NT2/D1 (cell line): Measurements from ENCODE around the gene TAF7.
"Not testable (repeated sequence)": the region's sequence is repeated elsewhere in the genome, so short reads cannot be mapped to it uniquely, and the experiment has no call there.

Experiments used
- DNase-seq: peaks from one replicate; pipeline ENCODE4 v3.0.0-alpha.2; 2011; ENCODE audit warnings: low read depth, low spot score
- H3K27me3 ChIP-seq: 2 replicates; pipeline ENCODE4 v1.6.0; 2011; ENCODE audit warnings: mild to moderate bottlenecking; ENCODE audit not compliant: insufficient read length, insufficient read depth
- H3K36me3 ChIP-seq: 2 replicates; pipeline ENCODE4 v1.6.1; 2011; ENCODE audit warnings: mild to moderate bottlenecking, low read length, mixed read lengths; ENCODE audit not compliant: insufficient read depth, insufficient read length
- H3K4me1 ChIP-seq: 2 replicates; pipeline ENCODE4 v1.5.1; 2011; ENCODE audit not compliant: insufficient read depth, insufficient read length
- H3K4me3 ChIP-seq: 2 replicates; pipeline ENCODE4 v1.5.1; 2011; ENCODE audit warnings: low read depth; ENCODE audit not compliant: insufficient read length
- H3K9ac ChIP-seq: 2 replicates; pipeline ENCODE4 v1.6.0; 2011; ENCODE audit warnings: low read depth; ENCODE audit not compliant: insufficient read length
- H3K9me3 ChIP-seq: 2 replicates; pipeline ENCODE4 v1.5.1; 2011; ENCODE audit warnings: mild to moderate bottlenecking, low read length; ENCODE audit not compliant: insufficient read depth
- SUZ12 ChIP-seq: IDR thresholded peaks from 2 replicates; pipeline ENCODE4 v1.6.1; 2011; ENCODE audit not compliant: insufficient read length, insufficient read depth; ENCODE audit errors: extremely low read depth
- YY1 ChIP-seq: IDR thresholded peaks from 2 replicates; pipeline ENCODE4 v1.6.1; 2011; ENCODE audit not compliant: insufficient read length, insufficient read depth
- ZNF274 ChIP-seq: IDR thresholded peaks from 2 replicates; pipeline ENCODE4 v1.6.1; 2011; ENCODE audit warnings: mild to moderate bottlenecking, low read depth, low read length

The TAF7 gene

DNA sequence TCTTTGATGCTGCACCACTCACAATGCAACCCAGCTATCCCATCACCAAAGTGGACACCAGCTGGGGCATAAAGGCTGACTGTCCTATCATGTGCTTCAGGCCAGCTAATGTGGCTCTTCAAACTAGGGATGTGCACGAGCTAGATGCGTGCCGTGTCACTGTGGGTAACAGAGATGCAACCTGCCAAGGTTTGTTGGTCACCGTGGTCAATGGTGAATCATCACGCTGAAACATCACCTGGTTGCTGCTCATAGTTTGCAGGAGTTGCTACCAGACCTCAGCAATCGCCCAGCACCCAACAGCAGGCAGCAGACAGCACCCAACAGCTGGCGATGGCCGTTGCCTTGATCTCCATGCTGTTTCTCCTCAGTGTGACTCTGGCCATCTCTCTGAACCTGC lies 7.6 kb upstream of the TAF7 start:
- Histone ChIP-seq H3K4me3 (no peak overlapping the region), H3K4me1 (no peaks in the 10 kb centered on the region), H3K9me3 (no peaks in the 10 kb centered on the region; the same call in 1 of the 2 replicates), H3K36me3 (no peaks in the 10 kb centered on the region), H3K9ac (no peak overlapping the region), H3K27me3 (no peaks in the 10 kb centered on the region)
- TF ChIP-seq YY1 (no peak), ZNF274 (no peak), SUZ12 (no peak)
- DNase-seq, result no peak

GRCh38 chr5:141326088-141326854 lies 5.7 kb upstream of the TAF7 start:
- Histone ChIP-seq H3K9ac (no peak overlapping the region), H3K4me1 (no peaks in the 10 kb centered on the region), H3K27me3 (no peaks in the 10 kb centered on the region), H3K36me3 (no peaks in the 10 kb centered on the region), H3K9me3 (no peaks in the 10 kb centered on the region), H3K4me3 (no peak overlapping the region)
- no peak for DNase-seq
- TF ChIP-seq SUZ12 (no peak), ZNF274 (no peak), YY1 (no peak)

- H3K27me3 ChIP-seq, result no peaks in the 10 kb centered on the region
- peaks cover 26% of the 10 kb centered on the region for H3K9me3 ChIP-seq
- peaks cover 22% of the 10 kb centered on the region for H3K36me3 ChIP-seq
- DNase-seq, result no peak
- no peak overlapping the region for H3K9ac ChIP-seq
- no peak for TF ChIP-seq ZNF274
- TF ChIP-seq SUZ12, result no peak
- no peak for TF ChIP-seq YY1
- H3K4me1 ChIP-seq, result no peaks in the 10 kb centered on the region
- H3K4me3 ChIP-seq, result no peak overlapping the region
Observed at GRCh38 chr5:141322261-141322660, 1.7 kb upstream of the TAF7 start.

DNA sequence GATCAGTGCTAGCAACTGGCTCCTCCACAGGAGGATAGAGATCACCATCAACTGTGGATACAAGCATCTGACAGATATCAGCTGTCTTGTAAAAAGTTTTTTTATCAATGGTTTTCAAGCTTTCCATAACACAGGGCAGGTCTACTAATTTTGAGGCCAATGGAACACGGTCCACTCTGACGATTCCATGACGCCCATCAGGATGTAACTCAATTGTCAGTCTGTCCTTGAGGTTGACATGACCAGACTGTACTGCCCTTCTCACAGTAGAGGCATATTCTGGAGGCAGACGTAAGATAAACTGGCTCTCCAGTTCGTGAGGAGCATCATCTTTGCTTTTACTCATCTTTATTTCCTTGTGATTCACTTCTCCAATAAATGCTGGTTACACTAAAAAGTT lies 885 bp downstream of the TAF7 start:
- TF ChIP-seq ZNF274 (no peak), YY1 (no peak), SUZ12 (no peak)
- no peaks in the 10 kb centered on the region for H3K4me1 ChIP-seq
- H3K27me3 ChIP-seq, result no peaks in the 10 kb centered on the region
- DNase-seq, result no peak
- no peak overlapping the region for H3K9ac ChIP-seq
- peaks cover 26% of the 10 kb centered on the region for H3K36me3 ChIP-seq
- peaks cover 26% of the 10 kb centered on the region for H3K9me3 ChIP-seq
- H3K4me3 ChIP-seq, result peak overlapping the region; percentile 88

- TF ChIP-seq SUZ12, result no peak
- no peak for TF ChIP-seq ZNF274
- no peak for TF ChIP-seq YY1
- Histone ChIP-seq H3K9me3 (peaks cover 26% of the 10 kb centered on the region), H3K4me3 (peak overlapping the region; percentile 88), H3K27me3 (no peaks in the 10 kb centered on the region), H3K4me1 (no peaks in the 10 kb centered on the region), H3K9ac (no peak overlapping the region), H3K36me3 (peaks cover 27% of the 10 kb centered on the region)
- DNase-seq, result no peak
Observed at GRCh38 chr5:141319202-141319601, 1.4 kb downstream of the TAF7 start.

GRCh38 chr5:141316963-141317362 lies 3.6 kb downstream of the TAF7 start:
- H3K4me3 ChIP-seq, result not testable (repeated sequence)
- Histone ChIP-seq H3K36me3 (peaks cover 27% of the 10 kb centered on the region), H3K9me3 (peaks cover 26% of the 10 kb centered on the region)

GRCh38 chr5:141313711-141314110 lies 6.9 kb downstream of the TAF7 start:
- Histone ChIP-seq H3K27me3 (no peaks in the 10 kb centered on the region), H3K4me1 (no peaks in the 10 kb centered on the region), H3K9me3 (peaks cover 12% of the 10 kb centered on the region), H3K9ac (no peak overlapping the region), H3K36me3 (peaks cover 15% of the 10 kb centered on the region), H3K4me3 (no peak overlapping the region)
- no peak for DNase-seq
- TF ChIP-seq SUZ12, result no peak
- TF ChIP-seq ZNF274, result no peak
- no peak for TF ChIP-seq YY1

More at GRCh38 chr5:141316963-141317362, 3.6 kb downstream of the TAF7 start:
- H3K9ac ChIP-seq, H3K4me1 ChIP-seq, H3K27me3 ChIP-seq, DNase-seq: not testable (repeated sequence)
